GM23338 (cell line): Measurements from ENCODE around the gene HLA-DOB. TPM values are rescaled to one million over a fixed set of nuclear protein-coding genes. Genes with fewer than 3 reads are reported as not detected.

Source experiments
- polyA plus RNA-seq: library from polyadenylated mRNA; unstranded; fragments of >200 nt; fragmentation: Nextera tagmentation; extraction: Ambion mirVana; gene quantifications from 2 replicates; pipeline ENCODE4 v1.2.1, GENCODE V29; 2016
- total RNA-seq: library from RNA; depleted of rRNA; stranded (reverse); fragments of >200 nt; shearing (Covaris generic); gene quantifications from 2 replicates; pipeline ENCODE4 v1.2.3, GENCODE V29; 2014; rRNA removed

HLA-DOB gene
- total and polyA plus RNA-seq, 2 experiments from 2014 or later, result not detected

Other genes with a start within 250 kb of the HLA-DOB start
- gene HLA-DRB1, start 227.2 kb downstream of the HLA-DOB start, total RNA-seq, result 0.38 and 0.74 TPM in 2 replicates
- gene HLA-DRB1, start 227.2 kb downstream of the HLA-DOB start, polyA plus RNA-seq, result 1.5 and 2.7 TPM in 2 replicates
- not detected in 2 replicates for gene HLA-DQA1, start 179.6 kb downstream of the HLA-DOB start, total RNA-seq
- 0.42 and 0.49 TPM in 2 replicates for gene HLA-DQA1, start 179.6 kb downstream of the HLA-DOB start, polyA plus RNA-seq
- gene HLA-DQB1, start 150.3 kb downstream of the HLA-DOB start, total RNA-seq, result 4.6 and 5.7 TPM in 2 replicates
- 6.5 and 17.3 TPM in 2 replicates for gene HLA-DQB1, start 150.3 kb downstream of the HLA-DOB start, polyA plus RNA-seq
- not detected in 2 replicates for gene HLA-DQA2, start 75.6 kb downstream of the HLA-DOB start, total RNA-seq
- gene HLA-DQA2, start 75.6 kb downstream of the HLA-DOB start, polyA plus RNA-seq, result not detected in 2 replicates
- not detected in 2 replicates for gene HLA-DQB2, start 53.5 kb downstream of the HLA-DOB start, total RNA-seq
- 0.37 TPM in 1 of 2 replicates, not detected in the other for gene HLA-DQB2, start 53.5 kb downstream of the HLA-DOB start, polyA plus RNA-seq
- 9.5 and 102 TPM in 2 replicates for gene TAP2, start 21.7 kb upstream of the HLA-DOB start, total RNA-seq
- 3.4 and 4.9 TPM in 2 replicates for gene TAP2, start 21.7 kb upstream of the HLA-DOB start, polyA plus RNA-seq
- 16.5 and 20.2 TPM in 2 replicates for gene PSMB8, start 27.0 kb upstream of the HLA-DOB start, total RNA-seq
- gene PSMB8, start 27.0 kb upstream of the HLA-DOB start, polyA plus RNA-seq, result 27.1 and 27.6 TPM in 2 replicates
- gene TAP1, start 36.7 kb upstream of the HLA-DOB start, total RNA-seq, result 16.5 and 22.0 TPM in 2 replicates
- gene TAP1, start 36.7 kb upstream of the HLA-DOB start, polyA plus RNA-seq, result 13.8 and 14.2 TPM in 2 replicates
- 2.8 TPM in 1 of 2 replicates, not detected in the other for gene PSMB9, start 37.2 kb upstream of the HLA-DOB start, total RNA-seq
- 5.5 and 6.2 TPM in 2 replicates for gene PSMB9, start 37.2 kb upstream of the HLA-DOB start, polyA plus RNA-seq
- gene HLA-DMB, start 124.0 kb upstream of the HLA-DOB start, total RNA-seq, result 1.3 and 1.6 TPM in 2 replicates
- gene HLA-DMB, start 124.0 kb upstream of the HLA-DOB start, polyA plus RNA-seq, result 0.70 and 1.4 TPM in 2 replicates
- gene HLA-DMA, start 136.1 kb upstream of the HLA-DOB start, total RNA-seq, result 3.5 and 5.2 TPM in 2 replicates
- 6.2 and 8.1 TPM in 2 replicates for gene HLA-DMA, start 136.1 kb upstream of the HLA-DOB start, polyA plus RNA-seq
- gene BRD2, start 151.6 kb upstream of the HLA-DOB start, total RNA-seq, result 169 and 182 TPM in 2 replicates
- 81.9 and 84.9 TPM in 2 replicates for gene BRD2, start 151.6 kb upstream of the HLA-DOB start, polyA plus RNA-seq
- gene HLA-DOA, start 192.6 kb upstream of the HLA-DOB start, total RNA-seq, result 30.5 and 34.2 TPM in 2 replicates
- 4.8 TPM in 2 replicates for gene HLA-DOA, start 192.6 kb upstream of the HLA-DOB start, polyA plus RNA-seq